GM15510 (cell line): ENCODE data around the gene CCDC57.

Experiments
- POLR2A ChIP-seq: IDR thresholded peaks from 3 replicates; pipeline ENCODE4 v1.6.1; 2011; ENCODE audit warnings: borderline replicate concordance; ENCODE audit not compliant: insufficient read length; ENCODE audit errors: extremely low read depth

The CCDC57 gene

DNA sequence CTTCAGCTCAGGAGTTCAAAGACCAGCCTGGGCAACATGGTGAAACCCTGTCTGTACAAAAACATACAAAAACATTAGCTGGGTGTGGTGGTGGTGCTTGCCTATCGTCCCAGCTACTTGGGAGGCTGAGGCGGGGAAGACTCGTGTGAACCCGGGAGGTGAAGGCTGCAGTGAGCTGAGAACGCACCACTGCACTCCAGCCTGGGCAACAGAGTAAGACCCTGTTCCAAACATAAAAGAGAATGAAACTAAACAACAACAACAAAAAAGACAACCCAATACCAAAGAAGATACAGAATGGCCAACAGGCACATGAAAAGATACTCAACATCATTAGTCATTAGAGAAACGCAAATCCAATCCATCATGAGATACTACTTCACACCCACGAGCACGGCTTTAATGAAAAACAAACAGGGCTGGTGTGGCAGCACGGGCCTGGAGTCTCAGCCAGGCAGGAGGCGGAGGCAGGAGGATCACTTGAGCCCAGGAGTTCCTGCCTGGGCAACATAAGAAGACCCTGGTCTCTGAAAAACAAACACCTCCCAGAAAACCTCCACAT, 8.8 kb upstream of the CCDC57 start:
- TF ChIP-seq POLR2A, result no peak

DNA sequence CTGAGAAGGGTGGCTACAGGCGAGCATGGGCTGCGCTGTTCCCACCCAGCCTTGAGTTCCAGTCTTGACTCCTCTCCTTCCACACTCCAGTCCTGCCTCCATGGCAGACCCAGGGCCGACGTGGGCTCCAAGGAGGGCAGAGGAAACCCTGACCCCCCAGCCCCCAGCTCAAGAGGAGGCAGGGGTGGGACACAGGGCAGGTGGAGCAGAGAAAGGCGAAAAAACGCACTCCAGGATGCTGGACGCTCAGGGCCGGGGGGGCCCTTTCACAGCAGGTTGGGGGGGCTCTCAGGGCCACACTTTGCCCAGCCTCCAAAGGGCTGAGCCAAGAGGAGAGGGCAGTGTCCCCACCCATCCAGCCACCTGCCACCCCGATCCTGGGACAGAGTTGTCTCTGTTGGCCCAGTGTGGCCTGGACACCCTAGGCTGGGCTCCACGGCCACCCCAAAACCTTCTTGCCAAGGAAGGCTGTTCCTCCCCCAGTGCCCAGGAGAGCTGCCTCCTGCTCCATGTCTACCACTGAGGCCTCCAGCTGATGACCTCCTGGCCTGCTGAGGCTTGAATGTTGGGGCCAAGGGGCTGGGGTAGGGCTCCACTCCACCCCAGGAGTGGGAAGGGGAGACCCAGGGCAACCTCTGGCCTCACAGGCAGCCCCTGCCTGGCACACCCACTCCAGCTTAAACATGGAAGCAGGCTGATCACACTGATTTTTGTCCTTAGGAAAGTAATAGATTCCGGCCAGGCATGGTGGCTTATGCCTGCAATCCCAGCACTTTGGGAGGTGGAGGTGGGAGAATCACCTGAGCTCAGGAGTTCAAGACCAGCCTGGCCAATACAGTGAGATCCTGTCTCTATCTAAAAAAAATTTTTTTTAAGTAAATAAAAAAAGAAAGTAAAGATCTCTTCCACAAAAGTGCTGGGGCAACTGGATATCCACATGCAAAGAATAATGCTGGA, 7.4 kb upstream of the CCDC57 start:
- no peak for TF ChIP-seq POLR2A

DNA sequence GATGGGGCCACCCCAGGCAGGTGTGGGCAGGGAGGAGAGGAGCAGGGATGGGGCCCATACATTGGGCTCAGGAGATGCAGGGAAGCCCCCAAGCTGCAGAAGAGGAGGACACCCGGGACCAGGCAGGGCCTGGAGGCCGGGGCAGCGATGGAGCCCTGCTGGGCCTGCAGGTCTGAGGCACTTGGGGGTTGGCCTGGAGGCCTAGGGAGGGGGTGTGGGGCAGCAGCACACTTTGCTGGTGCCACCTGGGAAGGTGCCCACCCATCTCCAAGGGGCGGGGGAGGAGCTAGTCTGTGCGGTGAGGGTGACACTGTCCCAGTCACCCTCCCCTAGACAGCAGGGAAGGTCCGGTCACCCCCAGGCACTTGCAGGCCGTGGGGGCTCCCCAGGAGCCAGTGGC, 6.4 kb upstream of the CCDC57 start:
- no peak for TF ChIP-seq POLR2A

GRCh38 chr17:82218349-82219075, 5.9 kb upstream of the CCDC57 start:
- TF ChIP-seq POLR2A, result no peak

- no peak for TF ChIP-seq POLR2A
Measured at GRCh38 chr17:82217530-82218204, 5.0 kb upstream of the CCDC57 start.

GRCh38 chr17:82217120-82217529, 4.5 kb upstream of the CCDC57 start:
- no peak for TF ChIP-seq POLR2A

GRCh38 chr17:82216301-82217119, 3.9 kb upstream of the CCDC57 start:
- no peak for TF ChIP-seq POLR2A

DNA sequence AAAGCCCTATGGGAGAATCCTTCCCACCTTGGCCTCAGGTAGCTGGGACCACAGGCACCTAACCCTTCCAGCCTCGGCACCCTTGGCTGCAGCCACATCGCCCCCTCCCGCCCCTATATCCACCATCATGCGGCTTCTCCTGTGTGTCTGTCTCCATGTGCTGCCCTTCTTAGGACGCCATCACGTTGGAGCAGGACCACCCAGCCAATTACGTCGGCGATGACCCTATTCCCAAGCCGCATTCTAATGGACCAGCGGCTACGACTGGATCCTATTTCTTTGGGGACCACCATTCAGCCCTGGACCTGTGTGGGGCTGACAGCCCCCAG, 3.3 kb upstream of the CCDC57 start:
- TF ChIP-seq POLR2A, result no peak

- no peak for TF ChIP-seq POLR2A
Measured at GRCh38 chr17:82215095-82215971, 2.7 kb upstream of the CCDC57 start.

DNA sequence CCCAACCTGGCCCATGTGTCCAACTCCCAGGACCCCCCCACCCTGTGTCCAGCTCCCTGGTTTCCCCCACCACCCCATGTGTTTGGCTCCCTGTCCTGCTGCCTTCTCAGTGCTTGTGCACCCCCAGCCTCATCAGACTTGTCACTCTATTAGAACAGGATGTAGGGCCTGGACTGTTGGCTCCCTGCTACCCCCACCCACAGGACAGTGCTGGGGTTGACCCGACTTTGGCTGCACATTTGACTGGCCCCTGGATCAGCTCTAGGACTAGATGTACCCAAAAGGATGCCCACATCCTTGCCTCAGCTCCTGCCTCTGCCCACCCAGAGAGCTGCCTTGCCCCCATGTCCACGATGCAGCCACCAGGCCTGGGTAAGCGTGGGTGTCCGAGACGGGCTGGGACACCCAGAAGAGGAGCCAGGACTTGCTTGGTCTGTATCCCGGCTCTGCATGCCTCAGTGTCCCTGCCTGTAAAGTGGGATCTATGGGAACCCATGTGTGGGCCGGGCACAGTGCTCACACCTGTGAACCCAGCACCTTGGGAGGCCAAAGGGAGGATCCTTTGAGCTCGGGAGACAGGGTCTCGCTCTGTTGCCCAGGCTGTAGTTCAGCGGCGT, 1.5 kb upstream of the CCDC57 start:
- no peak for TF ChIP-seq POLR2A

GRCh38 chr17:82213251-82214011, 789 bp upstream of the CCDC57 start:
- no peak for TF ChIP-seq POLR2A
